GM12878 (cell line): ENCODE data around the gene PTGR3. TPM values are rescaled to one million over a fixed set of nuclear protein-coding genes. Genes with fewer than 3 reads are reported as not detected.
A peak's percentile ranks its signal among the peaks of the same experiment; 100 is the strongest.

Experiments used
- EGR1 ChIP-seq, 2 experiments: IDR thresholded peaks; 1 replicate in 1 of 2; 2 replicates in 1 of 2; pipeline ENCODE4 v1.6.1; 2011 to 2012; ENCODE audit warnings: low read depth in 2 of 2, low read length in 2 of 2, borderline replicate concordance in 1 of 2, mild to moderate bottlenecking in 1 of 2, moderate library complexity in 1 of 2
- ESRRA ChIP-seq: IDR thresholded peaks from 2 replicates; pipeline ENCODE4 v1.6.1; 2012; ENCODE audit warnings: mild to moderate bottlenecking, low read length, improper control_type of control experiment
- HDGF ChIP-seq: fragments of 450-650 bp; IDR thresholded peaks from 2 replicates; pipeline ENCODE4 v1.6.1; 2016; ENCODE audit warnings: antibody characterized with exemption
- HSF1 ChIP-seq: fragments of 150-350 bp; IDR thresholded peaks from 2 replicates; pipeline ENCODE4 v1.6.1; 2014; ENCODE audit warnings: mild to moderate bottlenecking, low read depth, low read length
- IRF5 ChIP-seq: fragments of 450-650 bp; IDR thresholded peaks from 2 replicates; pipeline ENCODE4 v1.6.1; 2017; ENCODE audit warnings: borderline replicate concordance
- JUNB ChIP-seq: IDR thresholded peaks from 2 replicates; pipeline ENCODE4 v1.6.1; 2016; ENCODE audit warnings: antibody characterized with exemption, mild to moderate bottlenecking
- JUND ChIP-seq: IDR thresholded peaks from 2 replicates; pipeline ENCODE4 v1.6.1; 2012; ENCODE audit warnings: low read depth, mild to moderate bottlenecking, low read length, improper control_type of control experiment, moderate library complexity
- MLLT1 ChIP-seq: fragments of 450-650 bp; IDR thresholded peaks from 2 replicates; pipeline ENCODE4 v1.6.1; 2016; ENCODE audit warnings: mild to moderate bottlenecking
- MTA3 ChIP-seq: IDR thresholded peaks from 2 replicates; pipeline ENCODE4 v1.6.1; 2012; ENCODE audit warnings: low read length, inconsistent platforms, borderline replicate concordance
- MYB ChIP-seq: fragments of 150-350 bp; IDR thresholded peaks from 2 replicates; pipeline ENCODE4 v1.6.1; 2014; ENCODE audit warnings: mild to moderate bottlenecking, low read depth, low read length, borderline replicate concordance
- NBN ChIP-seq: fragments of 450-650 bp; IDR thresholded peaks from 2 replicates; pipeline ENCODE4 v1.6.1; 2016
- NR2C1 ChIP-seq: fragments of 450-650 bp; IDR thresholded peaks from 2 replicates; pipeline ENCODE4 v1.6.1; 2017; ENCODE audit warnings: antibody characterized with exemption, mild to moderate bottlenecking, moderate library complexity
- PML ChIP-seq: IDR thresholded peaks from 2 replicates; pipeline ENCODE4 v1.6.1; 2012; ENCODE audit warnings: low read length, inconsistent platforms
- POLR2AphosphoS2 ChIP-seq: IDR thresholded peaks from 2 replicates; pipeline ENCODE4 v1.6.1; 2011; ENCODE audit warnings: low read depth, mild to moderate bottlenecking, low read length, improper control_type of control experiment, moderate library complexity
- PRDM15 ChIP-seq: fragments of 450-650 bp; formaldehyde crosslinking; IDR thresholded peaks from 2 replicates; pipeline ENCODE4 v1.4.0; 2020; ENCODE audit warnings: mild to moderate bottlenecking, moderate library complexity
- RUNX3 ChIP-seq: IDR thresholded peaks from 2 replicates; pipeline ENCODE4 v1.6.1; 2012; ENCODE audit warnings: low read length, inconsistent platforms
- SMARCA5 ChIP-seq: fragments of 450-650 bp; IDR thresholded peaks from 2 replicates; pipeline ENCODE4 v1.6.1; 2017; ENCODE audit warnings: mild to moderate bottlenecking
- SREBF2 ChIP-seq: IDR thresholded peaks from 2 replicates; pipeline ENCODE4 v1.6.1; 2012; ENCODE audit warnings: mild to moderate bottlenecking, low read length
- STAT1 ChIP-seq: fragments of 450-650 bp; conservative IDR thresholded peaks from 2 replicates; pipeline ENCODE4 v1.6.1; 2014; ENCODE audit warnings: antibody characterized with exemption, mild to moderate bottlenecking
- SUPT20H ChIP-seq: IDR thresholded peaks from 2 replicates; pipeline ENCODE4 v1.6.1; 2011; ENCODE audit warnings: low read depth, mild to moderate bottlenecking, low read length, moderate library complexity, borderline replicate concordance; ENCODE audit not compliant: control insufficient read depth
- TAF1 ChIP-seq: IDR thresholded peaks from 2 replicates; pipeline ENCODE4 v1.6.1; 2011; ENCODE audit warnings: mild to moderate bottlenecking, low read depth, low read length, borderline replicate concordance
- YBX1 ChIP-seq: fragments of 450-650 bp; IDR thresholded peaks from 2 replicates; pipeline ENCODE4 v1.6.1; 2016; ENCODE audit warnings: antibody characterized with exemption
- YY1 ChIP-seq: IDR thresholded peaks from 2 replicates; pipeline ENCODE4 v1.6.1; 2011; ENCODE audit warnings: low read depth, mild to moderate bottlenecking, low read length
- ZBED1 ChIP-seq: IDR thresholded peaks from 2 replicates; pipeline ENCODE4 v1.6.1; 2016; ENCODE audit warnings: borderline replicate concordance
- polyA plus RNA-seq, 11 experiments: library from polyadenylated mRNA; depleted of rRNA in 4 of 11; unstranded in 6 of 11; stranded (reverse) in 5 of 11; fragments of >200 nt; fragmentation: Nextera tagmentation in 4 of 11; fragmentation: Illumina TruSeq in 1 of 11; extraction: Ambion mirVana in 4 of 11; extraction: Trizol in 1 of 11; gene quantifications; 1 replicate in 1 of 11; 2 replicates in 10 of 11; pipeline versions ENCODE4 v1.2.1 to v1.2.3, GENCODE V29; 2011 to 2016; ENCODE audit warnings: inconsistent platforms in 2 of 11, missing spikeins in 2 of 11, low read depth in 1 of 11
- total RNA-seq, 4 experiments: library from RNA; depleted of rRNA in 3 of 4; stranded (reverse); fragments of >200 nt in 3 of 4; fragmentation: Illumina TruSeq in 1 of 4; extraction: Trizol in 1 of 4; gene quantifications; 2 replicates each; pipeline versions ENCODE4 v1.2.1 to v1.2.3, GENCODE V29; 2013 to 2021

PTGR3 gene
- total and polyA plus RNA-seq, 10 of the 15 experiments (the other 5 are each of a cell fraction or from before 2014, with no cell fraction given) = 6.2 to 69.8 (median 21.9) TPM

- TF ChIP-seq SMARCA5 = peak; percentile 85
- TF ChIP-seq NBN = no peak
- 0 out of 2 replicates have a peak, but pooled peaks have one; percentile 7 for TF ChIP-seq TAF1
- TF ChIP-seq YBX1 = no peak
- TF ChIP-seq MLLT1 = 0 out of 2 replicates have a peak, but pooled peaks have one; percentile 12
- peak; percentile 21; the same call in 1 of the 2 replicates for TF ChIP-seq JUND
- TF ChIP-seq NR2C1 = peak; percentile 43; the same call in 1 of the 2 replicates
- no peak for TF ChIP-seq IRF5
- no peak for TF ChIP-seq POLR2AphosphoS2
- TF ChIP-seq PML = no peak
- TF ChIP-seq JUNB = no peak
- TF ChIP-seq PRDM15 (CRISPR knock-in tag) = no peak
- no peak for TF ChIP-seq HDGF
- TF ChIP-seq STAT1 = peak; percentile 86; the same call in 1 of the 2 replicates
- TF ChIP-seq HSF1 = no peak
- no peak for TF ChIP-seq MYB
- no peak for TF ChIP-seq ZBED1
- peak in 1 of 2 experiments; percentile 50; a peak in 1 of 3 replicates for TF ChIP-seq EGR1 (IDR thresholded peaks at IDR 0.05; ENCODE audit: borderline replicate concordance in 1 of 2, low read depth in 2 of 2, low read length in 2 of 2)
- no peak for TF ChIP-seq MTA3
- 0 out of 2 replicates have a peak, but pooled peaks have one; percentile 50 for TF ChIP-seq YY1
- TF ChIP-seq SUPT20H = no peak
- no peak for TF ChIP-seq ESRRA
- TF ChIP-seq RUNX3 = peak; percentile 26
- no peak for TF ChIP-seq SREBF2
Measured at GRCh38 chr18:75209129-75209950, at the start of gene PTGR3 (continued).
